ENCODE measurements around the gene ROR2. TPM values are rescaled to one million over a fixed set of nuclear protein-coding genes. Genes with fewer than 3 reads are reported as not detected.

Gene ROR2
- total RNA-seq, 1 experiment from 2014 or later = 2.7 TPM

DNA sequence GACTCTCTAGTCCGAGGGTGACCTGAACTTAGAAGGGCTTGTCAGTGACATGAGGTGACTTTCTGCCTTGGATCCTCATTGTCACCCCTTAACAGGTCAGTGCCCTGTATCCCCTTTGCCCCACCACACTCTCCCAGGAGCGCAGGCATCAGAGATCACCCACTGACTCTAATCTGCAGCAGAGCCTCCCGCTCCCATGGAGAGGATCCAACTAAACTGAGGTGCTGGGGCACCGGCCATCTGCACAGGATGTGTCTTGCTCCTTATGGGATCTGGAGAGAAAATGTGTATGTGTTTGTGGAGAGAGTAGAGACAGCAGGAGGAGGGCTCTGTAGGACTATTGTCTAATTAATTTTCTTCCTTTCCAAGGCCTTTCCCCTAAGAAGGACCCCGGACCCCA is 213.7 kb downstream of the ROR2 start:
- no peak overlapping the region for H3K27ac Mint-ChIP-seq
- Histone ChIP-seq H2BK5ac (ENCODE audit: insufficient read length, low read length) (no peak overlapping the region), H2BK20ac (ENCODE audit: low read depth, low read length, poor library complexity, severe bottlenecking) (no peak overlapping the region), H4K5ac (ENCODE audit: insufficient read length, low read depth, low read length) (no peak overlapping the region), H3K4me1 (ENCODE audit: insufficient read depth, low read length) (no peaks in the 10 kb centered on the region), H3T11ph (ENCODE audit: low read length) (no peak overlapping the region), H3K4ac (ENCODE audit: low read depth, low read length) (no peak overlapping the region), H3K27ac (ENCODE audit: insufficient read length, low read depth, low read length) (no peak overlapping the region), H2BK120ac (ENCODE audit: low read depth, low read length, poor library complexity, severe bottlenecking) (no peak overlapping the region), H3K9me3 (ENCODE audit: control insufficient read depth, low read depth, low read length) (no peaks in the 10 kb centered on the region), H2BK15ac (ENCODE audit: low read depth, low read length) (no peak overlapping the region), H3K9ac (ENCODE audit: extremely low read depth, insufficient read length, low read length) (no peak overlapping the region), H2BK12ac (ENCODE audit: insufficient read length, low read depth, low read length) (no peak overlapping the region), H3K79me2 (ENCODE audit: insufficient read depth, low read length) (no peaks in the 10 kb centered on the region), H2AFZ (ENCODE audit: low read length) (no peak overlapping the region), H3K23ac (ENCODE audit: insufficient read length, low read depth, low read length) (no peak overlapping the region), H3K79me1 (ENCODE audit: insufficient read depth, low read depth, low read length, poor library complexity, severe bottlenecking) (no peaks in the 10 kb centered on the region), H4K91ac (ENCODE audit: insufficient read length, low read depth, low read length) (no peak overlapping the region), H4K20me1 (ENCODE audit: control insufficient read depth, insufficient read depth, insufficient read length) (no peaks in the 10 kb centered on the region), H2AK5ac (ENCODE audit: insufficient read length, low read length) (no peak overlapping the region), H3K14ac (ENCODE audit: insufficient read depth, low read length) (no peak overlapping the region), H3K23me2 (ENCODE audit: insufficient read length, low read depth, low read length, poor library complexity, severe bottlenecking) (no peaks in the 10 kb centered on the region), H3K56ac (ENCODE audit: insufficient read length, low read depth, low read length) (no peak overlapping the region), H3K27me3 (ENCODE audit: insufficient read depth, low read length) (no peaks in the 10 kb centered on the region), H3K18ac (ENCODE audit: insufficient read length, low read depth, low read length) (no peak overlapping the region), H4K8ac (replicated peaks; ENCODE audit: insufficient read length, low read depth, low read length) (no peak overlapping the region), H3K4me2 (ENCODE audit: insufficient read depth, insufficient read length, low read length) (no peak overlapping the region)
- H3K27me3 Mint-ChIP-seq (ENCODE audit: low read depth) = peaks cover 2% of the 10 kb centered on the region; the same call in 1 of the 2 replicates
- H3K9me3 Mint-ChIP-seq = no peaks in the 10 kb centered on the region
- no peak for DNase-seq
- H3K36me3 Mint-ChIP-seq (ENCODE audit: insufficient read depth in 1 of 3, low read depth in 3 of 3) = no peaks in the 10 kb centered on the region
- no CpG with 5 or more reads among the region's 5 CpGs for WGBS (ENCODE audit: extremely low coverage, insufficient read length, low lambda C conversion rate)
- H3K4me3 Mint-ChIP-seq = no peak overlapping the region
- TF ChIP-seq, protein P1, sequence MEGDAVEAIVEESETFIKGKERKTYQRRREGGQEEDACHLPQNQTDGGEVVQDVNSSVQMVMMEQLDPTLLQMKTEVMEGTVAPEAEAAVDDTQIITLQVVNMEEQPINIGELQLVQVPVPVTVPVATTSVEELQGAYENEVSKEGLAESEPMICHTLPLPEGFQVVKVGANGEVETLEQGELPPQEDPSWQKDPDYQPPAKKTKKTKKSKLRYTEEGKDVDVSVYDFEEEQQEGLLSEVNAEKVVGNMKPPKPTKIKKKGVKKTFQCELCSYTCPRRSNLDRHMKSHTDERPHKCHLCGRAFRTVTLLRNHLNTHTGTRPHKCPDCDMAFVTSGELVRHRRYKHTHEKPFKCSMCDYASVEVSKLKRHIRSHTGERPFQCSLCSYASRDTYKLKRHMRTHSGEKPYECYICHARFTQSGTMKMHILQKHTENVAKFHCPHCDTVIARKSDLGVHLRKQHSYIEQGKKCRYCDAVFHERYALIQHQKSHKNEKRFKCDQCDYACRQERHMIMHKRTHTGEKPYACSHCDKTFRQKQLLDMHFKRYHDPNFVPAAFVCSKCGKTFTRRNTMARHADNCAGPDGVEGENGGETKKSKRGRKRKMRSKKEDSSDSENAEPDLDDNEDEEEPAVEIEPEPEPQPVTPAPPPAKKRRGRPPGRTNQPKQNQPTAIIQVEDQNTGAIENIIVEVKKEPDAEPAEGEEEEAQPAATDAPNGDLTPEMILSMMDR (conservative IDR thresholded peaks at IDR 0.05) = no peak
- H3K4me1 Mint-ChIP-seq = 0 out of 4 replicates have a peak, but pooled peaks cover 0 to 2% of the 10 kb centered on the region in 2 experiments
